PC-3 (cell line): ENCODE data around the gene UBE2E2. TPM values are rescaled to one million over a fixed set of nuclear protein-coding genes. Genes with fewer than 3 reads are reported as not detected.

Source experiments
- ATAC-seq: fragments of 200-7000 bp; cut with Tn5 transposase; 2 replicates; pipeline ENCODE4 v1.9.1; 2020; ENCODE audit warnings: mild to moderate bottlenecking, moderate library complexity
- BruUV-seq: library from RNA; stranded (reverse); fragments of 400-500 nt; replicated peaks from 2 replicates; lab custom pipeline; 2021; lab: Mats Ljungman, UMichigan
- CTCF ChIA-PET: fragments of 300-600 bp; sonication (Branson Sonifier 250); formaldehyde crosslinking; loops from one replicate; lab custom pipeline; 2022; ENCODE audit warnings: antibody characterized with exemption; lab: Charles Lee
- POLR2A ChIA-PET: fragments of 300-600 bp; sonication (Branson Sonifier 250); formaldehyde crosslinking; loops from one replicate; lab custom pipeline; 2022; ENCODE audit warnings: antibody characterized with exemption; ENCODE audit not compliant: unreplicated experiment; lab: Charles Lee
- DNase-seq: peaks from one replicate; pipeline ENCODE4 v3.0.0-alpha.2; 2015
- H2AFZ ChIP-seq: fragments of 300-600 bp; sonication (generic); 2 replicates; pipeline ENCODE4 v1.6.0; 2016; ENCODE audit warnings: antibody characterized with exemption, low read length
- H3F3A ChIP-seq: fragments of 300-600 bp; sonication (generic); one replicate; pipeline ENCODE4 v1.6.0; 2017; ENCODE audit warnings: antibody characterized with exemption, low read length, control low read depth, mild to moderate bottlenecking; ENCODE audit not compliant: unreplicated experiment
- H3K27ac ChIP-seq: fragments of 300-600 bp; sonication (generic); 2 replicates; pipeline ENCODE4 v1.5.1; 2016; ENCODE audit warnings: mild to moderate bottlenecking, low read length
- H3K27me3 ChIP-seq: fragments of 300-600 bp; sonication (generic); 2 replicates; pipeline ENCODE4 v1.6.1; 2016; ENCODE audit warnings: low read length, mixed read lengths
- H3K36me3 ChIP-seq: fragments of 300-600 bp; sonication (generic); 2 replicates; pipeline ENCODE4 v1.6.1; 2016; ENCODE audit warnings: low read depth, mixed run types, low read length, mixed read lengths
- H3K4me1 ChIP-seq: fragments of 300-600 bp; sonication (generic); 2 replicates; pipeline ENCODE4 v1.5.1; 2016; ENCODE audit warnings: low read length; ENCODE audit not compliant: insufficient read depth
- H3K4me2 ChIP-seq: fragments of 300-600 bp; sonication (generic); 2 replicates; pipeline ENCODE4 v1.6.0; 2016; ENCODE audit warnings: low read length
- H3K4me3 ChIP-seq: fragments of 300-600 bp; sonication (generic); 2 replicates; pipeline ENCODE4 v1.5.1; 2016; ENCODE audit warnings: mild to moderate bottlenecking, low read length, mixed read lengths
- H3K79me2 ChIP-seq: fragments of 300-600 bp; sonication (generic); 2 replicates; pipeline ENCODE4 v1.6.1; 2017; ENCODE audit warnings: low read length, mixed read lengths
- H3K9ac ChIP-seq: fragments of 300-600 bp; sonication (generic); 2 replicates; pipeline ENCODE4 v1.6.0; 2016; ENCODE audit warnings: mild to moderate bottlenecking, low read length
- H3K9me2 ChIP-seq: fragments of 300-600 bp; sonication (generic); replicated peaks from 2 replicates; pipeline ENCODE4 v1.6.1; 2016; ENCODE audit warnings: mixed run types, low read length, mixed read lengths
- H3K9me3 ChIP-seq: fragments of 300-600 bp; sonication (generic); 2 replicates; pipeline ENCODE4 v1.6.1; 2016; ENCODE audit warnings: low read length, mixed read lengths
- H4K20me1 ChIP-seq: fragments of 300-600 bp; sonication (generic); 2 replicates; pipeline ENCODE4 v1.6.1; 2016; ENCODE audit warnings: low read length, mixed read lengths
- EZH2 ChIP-seq: fragments of 300-600 bp; sonication (generic); IDR thresholded peaks from one replicate; pipeline ENCODE4 v1.6.1; 2017; ENCODE audit warnings: antibody characterized with exemption, mild to moderate bottlenecking, low read length; ENCODE audit not compliant: unreplicated experiment
- EZH2phosphoT487 ChIP-seq: fragments of 300-600 bp; sonication (generic); IDR thresholded peaks from 2 replicates; pipeline ENCODE4 v1.6.1; 2018; ENCODE audit warnings: mild to moderate bottlenecking, antibody characterized with exemption, low read length, borderline replicate concordance
- intact Hi-C: fragments of 100-400 bp; cut with micrococcal nuclease; formaldehyde crosslinking; loops from 2 replicates; pipeline ENCODE4 v1.9.0; 2023
- total RNA-seq: library from RNA; depleted of rRNA; stranded (reverse); fragments of >200 nt; gene quantifications from 2 replicates; pipeline ENCODE4 v1.2.3, GENCODE V29; 2014
- TF ChIP-seq, protein P1 (sequence below): fragments of 300-600 bp; sonication (generic); conservative IDR thresholded peaks from 2 replicates; pipeline ENCODE4 v1.5.1; 2017; ENCODE audit warnings: antibody characterized with exemption, low read depth, mild to moderate bottlenecking, low read length

UBE2E2 gene
- total RNA-seq, 1 experiment from 2014 or later: 25.6 TPM

DNA sequence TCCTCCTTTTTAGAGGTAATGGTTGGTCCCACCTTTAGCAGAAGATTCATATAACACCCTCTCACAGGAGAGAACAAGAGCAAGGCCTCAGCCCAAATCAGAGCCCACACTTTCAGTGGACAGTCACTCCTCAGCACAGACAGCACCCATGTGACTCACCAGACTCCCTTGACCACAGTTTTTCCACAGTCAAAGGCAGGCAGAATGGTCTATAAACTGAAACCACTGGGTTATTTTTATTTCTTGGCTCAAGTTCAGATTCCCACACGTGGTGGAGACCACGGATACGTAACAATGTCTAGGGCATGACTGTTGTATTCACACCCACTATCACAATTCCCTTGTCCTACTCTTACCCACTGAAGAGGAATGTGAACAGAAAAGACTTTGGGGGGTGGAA is 364.8 kb downstream of the UBE2E2 start:
- peak overlapping the region; percentile 40 for H3K4me2 ChIP-seq
- H3K9me2 ChIP-seq: no peaks in the 10 kb centered on the region
- DNase-seq (peak; percentile 96), ATAC-seq (peak; percentile 94)
- peak overlapping the region; percentile 58 for H3K27ac ChIP-seq
- intact Hi-C loops: no loop called here
- no peaks in the 10 kb centered on the region for H3F3A ChIP-seq
- no peaks in the 10 kb centered on the region for H4K20me1 ChIP-seq
- no peaks in the 10 kb centered on the region for H3K36me3 ChIP-seq
- H3K27me3 ChIP-seq: no peaks in the 10 kb centered on the region
- no peak overlapping the region for H3K9ac ChIP-seq
- CTCF ChIA-PET: no interaction called here
- no peak overlapping the region for H3K4me3 ChIP-seq
- POLR2A ChIA-PET: no interaction called here
- H3K9me3 ChIP-seq: no peaks in the 10 kb centered on the region
- no TSS peak for BruUV-seq
- H3K4me1 ChIP-seq: peaks cover 25% of the 10 kb centered on the region
- TF ChIP-seq EZH2phosphoT487 (no peak), EZH2 (no peak)
- TF ChIP-seq, protein P1, sequence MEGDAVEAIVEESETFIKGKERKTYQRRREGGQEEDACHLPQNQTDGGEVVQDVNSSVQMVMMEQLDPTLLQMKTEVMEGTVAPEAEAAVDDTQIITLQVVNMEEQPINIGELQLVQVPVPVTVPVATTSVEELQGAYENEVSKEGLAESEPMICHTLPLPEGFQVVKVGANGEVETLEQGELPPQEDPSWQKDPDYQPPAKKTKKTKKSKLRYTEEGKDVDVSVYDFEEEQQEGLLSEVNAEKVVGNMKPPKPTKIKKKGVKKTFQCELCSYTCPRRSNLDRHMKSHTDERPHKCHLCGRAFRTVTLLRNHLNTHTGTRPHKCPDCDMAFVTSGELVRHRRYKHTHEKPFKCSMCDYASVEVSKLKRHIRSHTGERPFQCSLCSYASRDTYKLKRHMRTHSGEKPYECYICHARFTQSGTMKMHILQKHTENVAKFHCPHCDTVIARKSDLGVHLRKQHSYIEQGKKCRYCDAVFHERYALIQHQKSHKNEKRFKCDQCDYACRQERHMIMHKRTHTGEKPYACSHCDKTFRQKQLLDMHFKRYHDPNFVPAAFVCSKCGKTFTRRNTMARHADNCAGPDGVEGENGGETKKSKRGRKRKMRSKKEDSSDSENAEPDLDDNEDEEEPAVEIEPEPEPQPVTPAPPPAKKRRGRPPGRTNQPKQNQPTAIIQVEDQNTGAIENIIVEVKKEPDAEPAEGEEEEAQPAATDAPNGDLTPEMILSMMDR: no peak
- H2AFZ ChIP-seq: no peak overlapping the region
- H3K79me2 ChIP-seq: no peaks in the 10 kb centered on the region

- BruUV-seq: no TSS peak
- ChIA-PET CTCF (no interaction called here), POLR2A (no interaction called here)
- Histone ChIP-seq H3K4me3 (no peak overlapping the region), H3K27ac (no peak overlapping the region), H3F3A (no peaks in the 10 kb centered on the region), H3K9me3 (no peaks in the 10 kb centered on the region), H3K9ac (no peak overlapping the region), H3K27me3 (no peaks in the 10 kb centered on the region), H4K20me1 (no peaks in the 10 kb centered on the region), H3K9me2 (no peaks in the 10 kb centered on the region), H3K36me3 (no peaks in the 10 kb centered on the region), H3K79me2 (no peaks in the 10 kb centered on the region), H2AFZ (no peak overlapping the region), H3K4me1 (peaks cover 28% of the 10 kb centered on the region), H3K4me2 (no peak overlapping the region)
- DNase-seq (no peak), ATAC-seq (no peak)
- TF ChIP-seq EZH2phosphoT487 (no peak), EZH2 (no peak)
- TF ChIP-seq, protein P1: no peak
- intact Hi-C loops: loop anchor here (2.0 kb wide), 1 partner anchor 27 kb away; no protein-coding TSS in a partner anchor
These were observed 370.7 kb downstream of the UBE2E2 start for GRCh38 chr3:23573827-23574226.

DNA sequence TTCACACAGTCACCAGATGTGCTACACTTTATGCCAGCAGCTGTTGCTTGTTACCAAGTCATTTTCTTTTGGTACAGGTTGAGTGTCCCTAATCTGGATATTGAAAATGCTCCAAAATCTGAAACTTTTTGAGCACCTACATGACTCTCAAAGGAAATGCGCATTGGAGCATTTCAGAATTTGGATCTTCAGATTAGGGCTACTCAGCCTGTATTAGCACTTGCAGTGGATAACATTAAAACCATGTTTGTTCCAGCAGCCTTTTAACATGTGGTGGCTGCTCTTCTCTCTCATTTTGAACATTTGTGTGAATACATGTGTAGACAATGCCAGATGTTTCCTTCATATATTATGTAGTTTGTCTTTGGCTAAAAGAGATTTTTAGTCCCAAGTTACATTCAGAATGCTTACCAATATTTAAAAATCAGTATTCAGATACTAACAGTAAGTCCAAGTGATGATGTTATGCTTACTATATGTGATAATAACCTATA is 371.7 kb downstream of the UBE2E2 start:
- ATAC-seq: no peak
- no peak overlapping the region for H2AFZ ChIP-seq
- H3K9ac ChIP-seq: 0 out of 2 replicates have a peak overlapping the region, but pooled peaks have one; percentile 10
- no peaks in the 10 kb centered on the region for H3F3A ChIP-seq
- no peaks in the 10 kb centered on the region for H3K79me2 ChIP-seq
- H3K27ac ChIP-seq: peak overlapping the region; percentile 58
- H3K4me3 ChIP-seq: no peak overlapping the region
- no peaks in the 10 kb centered on the region for H4K20me1 ChIP-seq
- no TSS peak for BruUV-seq
- H3K4me1 ChIP-seq: peaks cover 33% of the 10 kb centered on the region
- no peaks in the 10 kb centered on the region for H3K36me3 ChIP-seq
- DNase-seq: no peak
- no peaks in the 10 kb centered on the region for H3K27me3 ChIP-seq
- ChIA-PET CTCF (no interaction called here), POLR2A (no interaction called here)
- peak overlapping the region; percentile 66 for H3K4me2 ChIP-seq
- H3K9me3 ChIP-seq: no peaks in the 10 kb centered on the region
- TF ChIP-seq EZH2 (no peak), EZH2phosphoT487 (no peak)
- TF ChIP-seq, protein P1: no peak
- no peaks in the 10 kb centered on the region for H3K9me2 ChIP-seq
- intact Hi-C loops: loop anchor here (1.0 to 5.0 kb wide), 4 partner anchors 28 to 373 kb away; partner anchors contain the start of gene UBE2E2
